ENCODE data around the gene ATP4B. TPM values are rescaled to one million over a fixed set of nuclear protein-coding genes. Genes with fewer than 3 reads are reported as not detected.

Gene ATP4B
- total and polyA plus RNA-seq, 2 experiments from 2014 or later, result 16.2 to 30.8 TPM

- Histone ChIP-seq H2AFZ (no peak overlapping the region), H4K20me1 (ENCODE audit: insufficient read depth, poor library complexity, severe bottlenecking) (peaks cover 8% of the 10 kb centered on the region), H3K36me3 (replicated peaks; ENCODE audit: insufficient read depth, low read depth) (no peaks in the 10 kb centered on the region), H3K9me2 (replicated peaks; ENCODE audit: insufficient read depth) (no peaks in the 10 kb centered on the region), H3K4me3 (no peak overlapping the region), H3K4me1 (ENCODE audit: insufficient read depth) (peaks cover 12% of the 10 kb centered on the region), H3K27me3 (no peaks in the 10 kb centered on the region), H3K79me2 (peaks cover 48% of the 10 kb centered on the region), H3K9me3 (ENCODE audit: low read depth) (no peaks in the 10 kb centered on the region), H3K27ac (no peak overlapping the region), H3K4me2 (no peak overlapping the region)
- TF ChIP-seq EZH2phosphoT487 (IDR thresholded peaks at IDR 0.05; ENCODE audit: low read depth, severe bottlenecking, unreplicated experiment) (no peak), CTCF (IDR thresholded peaks at IDR 0.05; ENCODE audit: poor library complexity) (no peak), EZH2 (IDR thresholded peaks at IDR 0.05; ENCODE audit: borderline replicate concordance) (no peak)
- no peak for DNase-seq (ENCODE audit: low spot score)
- 94% methylated on average over 7 of the region's 7 CpGs for WGBS (ENCODE audit: low lambda C conversion rate, missing lambda C conversion rate)
Observed at GRCh38 chr13:113618455-113618854, 39.5 kb downstream of the ATP4B start.

GRCh38 chr13:113617961-113618360 is 40.0 kb downstream of the ATP4B start:
- 97% methylated on average over 5 of the region's 5 CpGs for WGBS (ENCODE audit: low lambda C conversion rate, missing lambda C conversion rate)
- Histone ChIP-seq H3K27ac (no peak overlapping the region), H3K79me2 (peaks cover 52% of the 10 kb centered on the region)

GRCh38 chr13:113616991-113617749 is 40.8 kb downstream of the ATP4B start:
- Histone ChIP-seq H3K27ac (peak overlapping the region; percentile 83), H3K4me3 (no peak overlapping the region), H2AFZ (no peak overlapping the region), H3K9me3 (ENCODE audit: low read depth) (no peaks in the 10 kb centered on the region), H3K36me3 (replicated peaks; ENCODE audit: insufficient read depth, low read depth) (no peaks in the 10 kb centered on the region), H4K20me1 (ENCODE audit: insufficient read depth, poor library complexity, severe bottlenecking) (peaks cover 8% of the 10 kb centered on the region), H3K27me3 (no peaks in the 10 kb centered on the region), H3K79me2 (peaks cover 52% of the 10 kb centered on the region), H3K4me2 (peak overlapping the region; percentile 53), H3K4me1 (ENCODE audit: insufficient read depth) (peaks cover 12% of the 10 kb centered on the region), H3K9me2 (replicated peaks; ENCODE audit: insufficient read depth) (no peaks in the 10 kb centered on the region)
- 50% methylated on average over 18 of the region's 18 CpGs for WGBS (ENCODE audit: low lambda C conversion rate, missing lambda C conversion rate)
- DNase-seq (ENCODE audit: low spot score), result peak; percentile 56
- TF ChIP-seq EZH2 (IDR thresholded peaks at IDR 0.05; ENCODE audit: borderline replicate concordance), result no peak
- no peak for TF ChIP-seq EZH2phosphoT487 (IDR thresholded peaks at IDR 0.05; ENCODE audit: low read depth, severe bottlenecking, unreplicated experiment)
- no peak for TF ChIP-seq CTCF (IDR thresholded peaks at IDR 0.05; ENCODE audit: poor library complexity)

More at GRCh38 chr13:113617961-113618360, 40.0 kb downstream of the ATP4B start:
- Histone ChIP-seq H3K4me1 (ENCODE audit: insufficient read depth) (peaks cover 12% of the 10 kb centered on the region), H3K4me2 (no peak overlapping the region), H3K36me3 (replicated peaks; ENCODE audit: insufficient read depth, low read depth) (no peaks in the 10 kb centered on the region), H4K20me1 (ENCODE audit: insufficient read depth, poor library complexity, severe bottlenecking) (peaks cover 8% of the 10 kb centered on the region), H2AFZ (no peak overlapping the region), H3K9me2 (replicated peaks; ENCODE audit: insufficient read depth) (no peaks in the 10 kb centered on the region), H3K4me3 (no peak overlapping the region), H3K9me3 (ENCODE audit: low read depth) (no peaks in the 10 kb centered on the region), H3K27me3 (no peaks in the 10 kb centered on the region)
- no peak for DNase-seq (ENCODE audit: low spot score)
- TF ChIP-seq EZH2 (IDR thresholded peaks at IDR 0.05; ENCODE audit: borderline replicate concordance) (no peak), EZH2phosphoT487 (IDR thresholded peaks at IDR 0.05; ENCODE audit: low read depth, severe bottlenecking, unreplicated experiment) (no peak), CTCF (IDR thresholded peaks at IDR 0.05; ENCODE audit: poor library complexity) (no peak)
